H4 (cell line): ENCODE measurements around the gene DUSP5. TPM values are rescaled to one million over a fixed set of nuclear protein-coding genes. Genes with fewer than 3 reads are reported as not detected.

Source experiments
- DNase-seq: peaks from one replicate; pipeline ENCODE4 v3.0.0-alpha.2; 2015; ENCODE audit warnings: low spot score
- total RNA-seq: library from RNA; depleted of rRNA; stranded (reverse); fragments of >200 nt; shearing (Covaris generic); gene quantifications from 2 replicates; pipeline ENCODE4 v1.2.3, GENCODE V29; 2014

Gene DUSP5
- total RNA-seq, 1 experiment from 2014 or later = 10.5 TPM

DNA sequence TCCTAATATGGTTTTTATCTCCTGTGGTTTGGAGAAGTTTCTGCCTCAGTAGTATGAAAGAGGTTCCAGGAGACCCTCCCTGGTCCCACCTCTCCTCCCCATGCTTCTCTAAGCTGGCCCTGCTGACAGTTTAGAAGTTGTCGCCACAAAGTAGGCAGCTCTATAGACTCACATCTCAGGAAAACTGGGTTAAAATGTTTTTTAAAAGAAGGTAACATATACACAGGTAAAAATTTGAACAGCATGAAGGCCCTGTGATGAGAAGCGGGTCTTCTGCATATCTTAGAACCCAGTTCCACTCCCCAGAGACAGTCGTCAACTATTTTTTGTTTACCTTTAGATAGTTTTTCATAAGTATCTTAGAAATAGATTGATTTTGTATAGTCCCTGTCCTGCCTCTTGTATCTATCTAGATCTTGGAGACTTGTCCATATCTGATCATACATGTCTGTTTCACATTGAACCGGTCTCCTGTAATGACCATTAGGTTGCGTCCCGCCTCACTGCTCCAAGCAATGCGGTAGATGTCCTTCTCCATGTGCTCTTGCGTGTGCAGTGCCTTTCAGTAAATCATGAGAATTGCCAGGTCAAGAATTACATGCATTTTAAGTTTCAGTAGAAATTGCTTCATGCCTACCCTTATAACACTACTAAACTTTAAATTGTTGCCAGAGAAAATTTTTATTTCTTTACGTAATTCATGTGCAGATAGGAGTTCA, 2.2 kb downstream of the DUSP5 start:
- no peak for DNase-seq

DNA sequence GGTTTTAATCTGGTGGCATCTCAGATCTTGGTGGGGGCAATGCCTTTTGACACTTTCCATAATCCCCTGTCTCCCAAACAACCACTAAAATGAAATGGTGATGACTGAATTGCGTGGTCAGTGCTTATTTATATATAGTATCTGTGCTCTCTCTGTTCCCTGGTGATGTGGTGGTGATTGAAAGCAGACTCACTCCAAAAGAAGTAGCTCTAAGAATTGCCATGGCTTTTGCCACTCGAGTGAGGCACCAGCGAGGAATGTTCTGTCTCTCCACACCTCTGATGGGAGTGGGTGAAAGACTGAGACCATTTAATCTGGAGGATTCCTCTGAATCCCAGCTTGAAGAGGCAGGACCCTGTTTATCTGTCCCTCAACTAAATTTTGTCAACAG, 2.8 kb downstream of the DUSP5 start:
- no peak for DNase-seq

DNA sequence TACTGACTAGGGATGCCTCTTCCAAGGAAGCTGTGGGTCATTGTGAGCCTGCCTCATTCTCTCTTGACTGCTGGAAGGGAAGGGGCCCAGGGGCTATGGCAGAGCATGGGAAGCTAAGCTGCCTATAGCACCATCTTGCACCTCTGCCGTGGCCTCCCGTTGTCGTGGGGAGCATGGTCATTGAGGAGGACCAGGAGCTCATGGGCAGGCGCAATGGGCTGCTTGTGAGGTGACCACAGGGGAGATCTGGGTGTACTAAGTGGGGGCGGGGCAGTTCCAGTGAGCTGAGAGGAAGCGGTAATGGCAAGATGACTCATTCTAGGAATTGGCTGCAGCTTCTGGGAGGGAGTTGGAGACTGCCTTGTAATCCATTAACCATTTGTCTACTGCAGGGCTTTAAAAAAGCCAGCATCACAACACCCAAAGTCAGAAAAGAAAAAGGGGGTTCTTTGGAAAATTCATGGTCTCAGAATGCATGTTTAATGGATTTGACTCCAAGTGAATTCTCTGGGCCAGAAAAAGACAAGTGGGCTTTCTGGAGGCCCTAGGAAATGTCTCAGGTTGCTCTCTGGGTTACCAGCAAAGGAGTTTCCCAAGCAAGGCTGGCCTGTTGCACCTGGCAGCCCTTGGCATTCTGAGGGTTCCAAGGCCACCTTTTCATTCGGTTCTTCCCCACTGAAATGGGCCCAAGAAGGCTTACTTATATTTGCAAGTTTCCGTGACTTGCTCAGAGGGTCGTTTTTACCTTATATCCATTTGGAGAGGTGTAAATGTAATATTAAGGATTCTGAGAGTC, 3.6 kb downstream of the DUSP5 start:
- peak; percentile 95 for DNase-seq

DNA sequence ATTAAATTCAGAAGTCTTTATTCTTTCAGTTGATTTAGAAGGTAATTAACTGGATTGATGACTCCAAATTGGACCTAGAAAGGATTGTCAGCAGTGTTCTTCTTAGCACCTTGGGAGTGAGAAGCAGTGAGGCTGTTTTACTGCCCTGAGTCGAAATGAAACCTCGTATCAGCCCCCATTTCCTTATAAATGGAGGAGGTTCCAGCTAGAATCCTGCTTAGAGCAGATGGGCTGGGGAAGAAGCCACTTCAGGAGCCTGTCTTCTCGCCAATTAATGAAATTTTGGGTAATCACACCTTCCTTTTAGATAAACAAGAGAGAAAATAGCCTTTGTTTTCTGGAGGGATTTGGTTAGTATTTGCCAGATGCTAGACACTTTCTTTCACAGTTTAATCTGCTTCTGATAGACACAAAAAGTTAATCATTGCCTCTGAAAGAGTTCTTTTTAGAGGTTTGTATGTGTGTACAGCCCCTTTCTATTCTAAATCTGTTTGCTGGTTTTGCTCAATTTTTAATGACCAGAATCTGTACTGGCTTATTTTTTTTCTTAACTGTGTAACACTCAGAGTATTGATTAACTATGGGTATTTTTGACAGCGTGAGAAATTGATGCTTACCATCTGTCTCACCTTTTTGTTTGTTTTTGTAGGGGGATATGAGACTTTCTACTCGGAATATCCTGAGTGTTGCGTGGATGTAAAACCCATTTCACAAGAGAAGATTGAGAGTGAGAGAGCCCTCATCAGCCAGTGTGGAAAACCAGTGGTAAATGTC, 4.6 kb downstream of the DUSP5 start:
- DNase-seq = no peak

DNA sequence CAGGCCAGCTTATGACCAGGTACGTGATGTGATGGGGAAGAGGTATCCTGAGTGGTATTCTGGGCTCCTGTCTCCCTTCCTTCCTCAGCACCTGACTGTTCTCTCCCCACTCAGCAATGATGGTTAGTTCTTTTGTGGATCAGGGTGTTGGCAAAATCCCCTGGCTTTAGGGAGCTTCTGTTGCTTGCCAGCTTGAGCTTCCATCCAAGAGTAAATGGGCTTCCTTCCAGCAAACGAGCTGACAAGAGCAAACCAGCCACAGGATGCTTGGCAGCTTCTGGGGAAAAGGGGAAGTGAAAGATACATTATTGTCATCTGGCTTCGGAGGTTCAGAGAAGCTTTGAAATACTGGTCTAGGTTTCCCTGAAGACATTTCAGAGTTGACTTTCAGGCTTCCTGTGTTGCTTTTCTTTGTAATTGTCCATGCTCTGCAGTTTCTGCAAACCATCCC, 5.2 kb downstream of the DUSP5 start:
- DNase-seq = peak; percentile 59

DNA sequence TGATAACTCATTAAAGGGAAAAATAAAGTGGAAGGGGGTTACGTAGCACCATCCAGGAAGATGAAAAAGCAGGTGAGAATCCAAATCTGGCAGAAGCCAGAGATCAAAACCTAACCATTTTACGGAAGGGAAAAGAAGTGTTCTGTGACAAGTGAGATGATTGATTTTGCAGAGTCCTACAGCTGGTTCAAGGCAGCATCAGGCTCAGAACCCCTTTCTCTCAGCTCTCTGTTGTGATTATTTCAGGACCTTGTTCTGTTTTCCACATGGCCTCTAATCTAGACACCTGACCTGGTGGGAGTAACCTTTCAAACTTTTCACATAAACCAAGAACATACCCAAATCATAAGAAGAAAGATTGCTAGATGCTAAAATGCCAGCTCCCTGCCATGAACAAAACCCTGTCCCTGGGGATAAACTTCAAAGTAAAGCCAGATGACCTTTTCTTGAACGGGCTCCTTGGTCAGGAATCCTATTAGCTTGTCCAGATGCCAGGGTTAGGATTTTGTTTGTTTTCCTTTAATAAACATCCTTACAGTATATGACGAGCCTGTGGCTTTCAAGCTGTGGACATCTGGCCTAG, 5.9 kb downstream of the DUSP5 start:
- DNase-seq = no peak

DNA sequence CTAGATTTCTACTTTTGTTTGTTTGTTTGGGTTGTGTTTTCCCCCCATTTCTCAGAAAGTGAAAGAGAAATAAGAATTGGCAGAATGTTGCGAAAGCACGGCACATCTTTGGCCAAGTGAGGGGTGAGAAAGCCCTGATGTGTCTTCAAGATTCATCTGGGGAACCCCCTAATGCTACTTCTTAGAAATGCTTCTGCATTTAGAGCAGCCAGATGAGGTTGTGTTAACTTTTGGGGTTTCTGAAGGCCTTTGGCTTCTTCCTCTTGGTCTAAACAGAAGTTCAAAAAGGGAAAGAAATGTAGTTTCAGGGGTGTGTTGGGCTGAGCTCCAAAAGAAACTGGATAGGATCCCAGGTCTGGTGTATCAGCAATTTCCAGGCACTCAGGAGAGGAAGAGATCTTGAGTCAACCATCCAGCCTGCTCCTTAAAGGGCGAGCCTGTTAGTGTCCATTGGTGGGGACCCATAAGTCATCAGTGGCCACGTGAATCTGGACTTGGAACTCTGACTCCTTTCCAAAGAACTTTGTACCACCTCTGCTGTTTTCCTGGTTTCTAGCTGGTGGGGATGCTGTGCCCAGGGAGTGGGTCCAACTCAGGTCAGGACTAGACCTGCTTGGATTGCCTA, 6.5 kb downstream of the DUSP5 start:
- DNase-seq = peak; percentile 88

DNA sequence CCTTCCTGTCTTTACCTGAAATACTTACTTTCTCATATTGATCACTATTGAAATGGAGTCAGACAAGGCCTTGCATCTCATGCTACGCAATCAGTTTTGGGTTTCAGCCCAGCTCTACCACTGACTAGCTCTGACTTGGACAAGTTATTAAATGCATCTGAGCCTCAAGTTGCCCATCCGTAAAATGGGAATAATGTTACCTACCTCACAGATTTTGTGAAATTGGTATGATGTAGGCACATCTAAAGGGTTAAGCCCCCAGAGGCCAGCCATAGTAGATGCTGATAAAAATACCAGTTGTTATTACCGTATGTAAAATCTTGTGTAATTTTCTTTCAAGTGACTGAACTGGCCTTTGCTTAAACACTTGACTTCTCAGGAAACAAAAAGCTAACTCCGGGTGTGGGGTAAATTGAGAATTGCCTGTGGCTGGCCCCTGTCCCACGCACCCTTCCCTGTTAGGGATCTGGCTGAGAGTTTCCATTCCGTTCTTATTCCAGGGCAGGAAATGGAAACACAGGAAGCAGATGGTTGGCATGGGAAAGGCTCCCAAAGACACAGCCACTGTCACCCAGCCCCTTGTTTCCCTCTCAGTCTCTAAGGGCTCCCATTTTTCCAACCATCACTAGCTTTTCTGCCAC, 7.5 kb downstream of the DUSP5 start:
- DNase-seq = no peak

DNA sequence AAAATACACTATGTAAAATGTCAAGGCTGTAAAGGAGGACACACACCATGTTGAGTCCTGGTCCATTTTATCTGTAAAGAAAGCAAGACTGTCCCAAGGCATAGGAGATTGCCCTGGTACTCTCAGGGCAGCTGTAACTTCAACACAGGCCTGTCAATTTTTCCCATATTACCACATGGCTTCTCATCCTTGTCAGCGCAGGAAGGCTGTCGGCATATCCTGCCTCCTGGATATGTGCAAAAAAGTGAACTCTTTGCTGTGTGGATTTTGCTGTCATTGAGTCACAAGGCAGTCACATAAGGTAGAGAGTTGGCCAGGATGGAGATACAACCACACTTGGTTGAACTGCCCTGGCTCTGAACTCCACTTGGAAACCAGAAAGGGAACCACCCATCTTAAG, 8.7 kb downstream of the DUSP5 start:
- no peak for DNase-seq

DNA sequence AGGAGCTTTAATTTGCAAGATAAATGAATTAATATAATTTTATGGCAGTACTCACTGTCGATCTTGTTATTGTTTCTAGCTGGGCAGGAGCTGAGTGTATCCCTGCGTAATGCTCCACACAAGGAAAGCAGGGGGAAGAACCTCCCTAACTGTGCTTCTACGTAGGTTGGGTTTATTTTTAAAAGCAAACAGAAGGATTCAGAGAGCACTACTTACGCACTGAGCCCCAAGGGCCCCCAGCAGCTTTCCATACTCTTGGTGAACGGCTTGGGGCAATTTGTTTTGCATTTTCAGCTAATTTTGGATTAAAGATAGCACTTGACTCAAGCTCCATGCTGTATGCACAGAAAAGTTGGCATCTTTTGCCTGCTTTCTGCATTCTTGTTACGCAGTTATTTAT, 9.6 kb downstream of the DUSP5 start:
- DNase-seq = no peak

DNA sequence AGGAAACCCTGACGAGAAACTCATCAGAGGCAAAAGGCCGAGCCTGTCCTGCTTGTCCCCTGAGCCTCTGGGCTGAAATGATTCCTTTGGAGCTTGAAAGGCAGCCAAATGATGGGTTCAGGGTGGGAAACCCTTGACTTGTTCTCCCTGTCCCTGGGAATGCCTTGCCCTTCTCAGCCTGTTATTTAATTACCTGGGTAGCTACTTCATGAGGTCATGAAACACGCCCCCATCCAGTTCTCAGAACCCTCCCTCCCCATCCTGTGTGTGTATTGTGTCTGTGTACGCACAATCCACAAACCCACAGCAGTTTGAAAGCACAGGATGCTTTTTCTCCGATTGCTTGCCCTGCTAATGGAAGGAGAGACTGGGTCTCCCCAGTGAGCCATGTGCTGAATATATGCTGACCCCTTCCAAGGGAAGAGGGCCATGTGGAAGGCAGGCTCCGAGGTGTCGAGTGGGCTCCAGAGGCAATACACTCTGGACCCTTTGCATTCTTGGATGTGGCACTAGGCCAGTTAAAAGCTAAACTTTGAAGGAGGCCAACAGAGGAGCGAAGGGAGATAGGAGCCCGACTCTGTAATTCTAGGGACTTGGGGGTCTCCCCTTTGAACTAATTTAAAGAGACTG, 10.6 kb downstream of the DUSP5 start:
- no peak for DNase-seq

DNA sequence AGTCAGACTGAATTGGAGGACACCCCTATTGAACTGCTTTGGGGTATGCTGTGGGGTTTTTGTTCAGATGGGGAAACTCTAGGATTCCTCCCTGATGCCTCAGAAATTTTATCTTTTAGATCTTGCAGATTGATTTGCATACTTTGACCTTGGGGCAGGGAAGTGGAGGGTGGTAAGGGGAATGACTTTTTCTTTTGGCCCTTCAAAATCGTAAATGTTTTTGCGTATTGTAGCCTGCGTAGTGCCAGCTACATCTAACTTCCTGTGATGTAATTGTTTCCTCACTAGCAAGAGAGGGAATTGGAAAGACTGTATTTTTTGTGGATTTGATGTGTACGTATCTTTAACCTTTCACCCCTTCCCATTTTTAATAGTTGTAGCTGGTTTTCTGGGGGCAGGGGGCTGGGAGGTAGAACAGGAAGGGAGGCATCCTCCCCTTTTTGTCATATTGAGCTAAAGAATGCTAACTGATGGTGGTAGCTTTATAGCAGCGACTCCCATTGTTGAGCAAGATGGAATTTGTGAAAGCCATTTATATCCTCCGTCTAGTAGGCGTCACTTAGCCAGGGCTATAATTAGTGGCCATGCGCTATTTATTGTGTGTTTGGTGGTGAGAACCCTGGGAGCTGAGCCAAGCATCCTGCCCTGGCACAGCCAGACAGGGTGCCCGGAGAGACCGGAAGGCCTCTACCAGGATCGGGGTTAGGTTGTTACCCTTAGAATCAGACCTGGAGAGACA, 11.3 kb downstream of the DUSP5 start:
- DNase-seq = peak; percentile 39

DNA sequence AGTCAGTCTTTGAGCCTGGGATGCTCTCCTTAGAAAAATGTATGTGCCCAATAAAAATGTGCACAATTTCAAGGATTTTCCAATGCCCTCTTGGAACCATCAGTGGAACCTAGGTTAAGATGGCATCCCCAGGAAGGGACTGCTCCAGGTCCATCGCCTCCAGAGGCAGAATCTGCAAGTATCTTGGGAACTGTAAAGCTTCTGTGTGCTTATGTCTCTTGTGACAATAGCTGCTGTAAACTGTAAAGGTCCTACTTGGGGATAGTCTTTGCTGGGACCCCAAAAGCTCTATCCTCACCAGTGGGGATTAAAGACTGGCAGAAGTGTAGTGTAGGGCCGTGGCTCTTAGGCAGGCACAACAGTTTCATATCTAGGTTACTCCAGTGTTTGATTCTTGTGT, 11.9 kb downstream of the DUSP5 start:
- DNase-seq = no peak

DNA sequence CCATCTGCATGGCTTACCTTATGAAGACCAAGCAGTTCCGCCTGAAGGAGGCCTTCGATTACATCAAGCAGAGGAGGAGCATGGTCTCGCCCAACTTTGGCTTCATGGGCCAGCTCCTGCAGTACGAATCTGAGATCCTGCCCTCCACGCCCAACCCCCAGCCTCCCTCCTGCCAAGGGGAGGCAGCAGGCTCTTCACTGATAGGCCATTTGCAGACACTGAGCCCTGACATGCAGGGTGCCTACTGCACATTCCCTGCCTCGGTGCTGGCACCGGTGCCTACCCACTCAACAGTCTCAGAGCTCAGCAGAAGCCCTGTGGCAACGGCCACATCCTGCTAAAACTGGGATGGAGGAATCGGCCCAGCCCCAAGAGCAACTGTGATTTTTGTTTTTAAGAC, 12.4 kb downstream of the DUSP5 start:
- DNase-seq = no peak

DNA sequence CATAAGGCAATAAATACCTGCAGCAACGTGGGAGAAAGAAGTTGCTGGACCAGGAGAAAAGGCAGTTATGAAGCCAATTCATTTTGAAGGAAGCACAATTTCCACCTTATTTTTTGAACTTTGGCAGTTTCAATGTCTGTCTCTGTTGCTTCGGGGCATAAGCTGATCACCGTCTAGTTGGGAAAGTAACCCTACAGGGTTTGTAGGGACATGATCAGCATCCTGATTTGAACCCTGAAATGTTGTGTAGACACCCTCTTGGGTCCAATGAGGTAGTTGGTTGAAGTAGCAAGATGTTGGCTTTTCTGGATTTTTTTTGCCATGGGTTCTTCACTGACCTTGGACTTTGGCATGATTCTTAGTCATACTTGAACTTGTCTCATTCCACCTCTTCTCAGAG, 13.0 kb downstream of the DUSP5 start:
- no peak for DNase-seq

DNA sequence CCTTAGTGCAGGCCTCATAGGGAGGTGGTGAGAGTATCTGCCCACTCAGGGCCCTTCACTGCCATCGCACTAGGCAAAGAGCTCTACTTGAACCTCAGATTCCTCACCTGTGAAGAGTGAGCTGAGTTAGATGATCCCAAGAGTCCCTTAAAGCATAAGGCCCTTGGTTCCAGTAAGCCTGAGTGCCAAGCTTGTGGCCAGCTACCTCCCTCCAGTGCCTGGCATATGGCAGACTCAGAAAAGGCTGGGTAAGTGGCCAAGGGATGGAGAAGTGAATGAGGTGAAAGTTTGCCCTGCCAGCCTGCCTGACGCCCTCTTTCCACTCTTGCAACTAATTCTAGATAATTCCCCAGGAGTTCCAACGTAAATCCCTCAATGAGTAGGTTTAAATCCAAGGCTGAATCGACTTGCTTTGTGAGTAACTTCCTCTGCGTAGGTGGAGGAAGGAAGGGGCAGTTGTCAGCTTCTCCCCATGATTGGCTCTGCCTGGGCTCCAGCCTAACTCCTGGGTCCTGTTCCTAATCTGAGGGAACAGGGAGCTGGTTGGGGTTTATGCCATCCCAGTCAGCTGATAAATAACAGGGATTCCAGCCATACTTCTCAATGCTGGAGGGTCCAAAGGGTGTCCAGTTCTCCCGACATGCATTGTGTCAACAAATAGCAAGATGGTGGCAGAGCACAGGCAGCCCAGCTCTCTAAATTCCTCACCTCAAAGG, 14.2 kb downstream of the DUSP5 start:
- no peak for DNase-seq

DNA sequence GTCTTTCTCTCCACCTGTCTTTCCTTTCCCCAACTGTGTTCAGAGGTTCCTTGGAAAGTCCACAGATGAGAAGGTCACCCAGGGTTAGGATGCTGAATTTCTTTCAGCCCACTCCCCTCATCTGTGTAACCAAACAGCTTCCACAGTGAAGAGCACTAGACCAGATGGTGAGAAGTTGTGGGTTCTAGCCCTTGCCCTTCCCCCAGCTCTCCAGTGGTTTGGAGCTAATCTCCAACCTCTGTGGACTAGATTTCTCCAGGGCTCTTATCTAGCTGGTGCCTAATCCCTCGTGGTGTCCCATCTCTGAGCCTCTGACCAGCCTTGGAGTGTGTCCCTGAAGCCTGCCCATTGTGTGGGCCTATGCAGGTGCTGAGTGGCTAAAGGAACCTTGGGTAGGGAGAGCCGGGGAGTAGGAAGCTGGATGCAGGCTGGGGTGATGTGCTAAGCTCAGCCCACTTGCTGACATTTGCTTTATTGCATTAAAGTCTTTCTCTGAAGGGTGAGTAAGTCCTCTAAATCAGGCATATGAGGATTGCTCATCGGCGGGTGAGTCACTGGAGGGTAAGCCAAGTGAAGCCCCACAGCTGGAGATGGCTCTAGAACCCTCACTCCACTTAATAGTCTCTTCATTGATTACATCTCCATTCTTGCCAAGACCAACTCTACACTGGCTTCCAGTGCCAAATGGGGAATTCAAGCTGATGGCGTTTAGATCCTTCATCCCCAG, 14.9 kb downstream of the DUSP5 start:
- peak; percentile 40 for DNase-seq

DNA sequence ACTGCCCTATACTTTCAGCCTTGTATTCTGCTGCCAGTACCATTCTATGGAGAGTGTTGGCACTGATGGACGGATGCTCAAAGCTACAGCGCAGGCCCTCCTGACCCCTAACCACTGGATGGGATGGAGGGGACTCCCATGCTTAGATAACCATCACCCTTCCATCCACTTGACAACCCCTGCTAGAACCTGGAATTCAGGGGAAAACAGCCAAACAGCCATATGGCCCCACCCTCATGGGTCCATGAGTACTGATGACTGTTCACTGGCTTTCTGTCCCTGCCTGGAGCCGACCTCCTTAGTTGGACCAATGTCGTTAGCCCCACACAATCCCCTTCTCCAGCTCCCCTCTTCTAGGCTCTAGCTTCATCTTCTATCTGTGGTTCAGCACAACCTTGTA, 16.2 kb downstream of the DUSP5 start:
- no peak for DNase-seq

DNA sequence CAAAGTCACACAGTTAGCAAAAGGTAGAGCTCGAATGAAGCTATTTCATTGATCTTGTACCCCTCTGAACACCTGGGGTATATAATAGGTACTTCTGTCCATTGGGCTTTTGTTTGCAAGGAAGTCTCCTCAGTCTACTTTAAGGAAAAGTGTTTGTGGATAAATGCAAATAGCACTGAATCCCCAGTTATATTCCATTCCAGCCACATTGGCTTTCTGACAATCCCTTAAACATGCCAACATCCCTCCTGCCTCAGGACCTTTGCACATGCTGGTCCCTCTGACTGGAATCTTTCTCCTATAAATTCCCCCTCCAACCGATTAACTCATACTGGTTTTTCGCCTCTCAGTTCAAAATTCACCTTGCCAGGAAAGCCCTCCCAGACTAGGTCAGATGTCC, 17.1 kb downstream of the DUSP5 start:
- DNase-seq = no peak
